Measurements from ENCODE around the gene IL7R.

- no peak for TF ChIP-seq POLR2AphosphoS5 (IDR thresholded peaks at IDR 0.05)
- TF ChIP-seq CTCF (IDR thresholded peaks at IDR 0.05), result no peak
Measured at GRCh38 chr5:35826056-35826455, 30.6 kb upstream of the IL7R start.

All from breast epithelium (tissue), 3 donors.